H1 (cell line): ENCODE data around the gene RPTOR. TPM values are rescaled to one million over a fixed set of nuclear protein-coding genes. Genes with fewer than 3 reads are reported as not detected.

ENCODE experiments used
- CTCF ChIA-PET: fragments of 300-600 bp; sonication (Branson Sonifier 250); formaldehyde crosslinking; loops from one replicate; lab custom pipeline; 2021; ENCODE audit not compliant: partially characterized antibody; lab: Charles Lee
- POLR2A ChIA-PET: fragments of 300-600 bp; sonication (Branson Sonifier 250); formaldehyde crosslinking; loops from one replicate; lab custom pipeline; 2021; ENCODE audit warnings: inconsistent platforms; ENCODE audit not compliant: partially characterized antibody; lab: Charles Lee
- DNase-seq, 2 experiments: peaks; one replicate each; pipeline versions ENCODE4 v3.0.0 to v3.0.0-alpha.2; 2010 to 2022; ENCODE audit warnings: low spot score in 2 of 2, low read depth in 1 of 2, mixed read lengths in 1 of 2
- FAIRE-seq: peaks from 2 replicates; lab custom pipeline; 2011; peaks lifted over from hg19 to GRCh38; lab: Jason Lieb, UNC
- H2AFZ ChIP-seq: 2 replicates; pipeline ENCODE4 v1.8.1; 2012; ENCODE audit warnings: low read length, inconsistent platforms
- H2AK5ac ChIP-seq: 2 replicates; pipeline ENCODE4 v1.6.1; 2013; ENCODE audit warnings: low read depth, low read length
- H2BK120ac ChIP-seq: replicated peaks from 2 replicates; pipeline ENCODE3; 2013; ENCODE audit warnings: low read depth, low read length, inconsistent platforms
- H2BK12ac ChIP-seq: 2 replicates; pipeline ENCODE4 v1.6.1; 2013; ENCODE audit warnings: low read depth, low read length
- H2BK15ac ChIP-seq: 2 replicates; pipeline ENCODE4 v1.6.1; 2013; ENCODE audit warnings: low read length
- H2BK20ac ChIP-seq: 2 replicates; pipeline ENCODE4 v1.6.1; 2013; ENCODE audit warnings: low read length
- H2BK5ac ChIP-seq: 2 replicates; pipeline ENCODE4 v1.6.1; 2013; ENCODE audit warnings: low read depth, low read length
- H3K14ac ChIP-seq: 2 replicates; pipeline ENCODE4 v1.6.1; 2013; ENCODE audit warnings: inconsistent platforms; ENCODE audit not compliant: insufficient read length
- H3K18ac ChIP-seq: 2 replicates; pipeline ENCODE4 v1.6.1; 2013; ENCODE audit warnings: low read length; ENCODE audit errors: extremely low read depth
- H3K23ac ChIP-seq: 2 replicates; pipeline ENCODE4 v1.6.1; 2013; ENCODE audit warnings: inconsistent platforms; ENCODE audit not compliant: insufficient read length
- H3K23me2 ChIP-seq: 2 replicates; pipeline ENCODE4 v1.6.1; 2013; ENCODE audit warnings: low read depth, low read length
- H3K27ac ChIP-seq: 2 replicates; pipeline ENCODE4 v1.6.1; 2011; ENCODE audit warnings: low read depth, low read length, inconsistent platforms
- H3K27me3 ChIP-seq, 4 experiments: replicated peaks in 1 of 4; 1 replicate in 1 of 4; 2 replicates in 3 of 4; pipeline versions ENCODE4 v1.6.1 to v1.8.1; 2011 to 2013; ENCODE audit warnings: low read length in 3 of 4, mild to moderate bottlenecking in 3 of 4, inconsistent platforms in 2 of 4, mixed read lengths in 2 of 4, moderate library complexity in 1 of 4; ENCODE audit not compliant: control insufficient read depth in 3 of 4, insufficient read depth in 3 of 4; ENCODE audit errors: extremely low read depth in 1 of 4
- H3K36me3 ChIP-seq, 4 experiments: 2 replicates each; pipeline versions ENCODE4 v1.6.1 to v1.8.1; 2011 to 2013; ENCODE audit warnings: mild to moderate bottlenecking in 4 of 4, low read length in 3 of 4, moderate library complexity in 2 of 4, control low read depth in 1 of 4, inconsistent platforms in 1 of 4; ENCODE audit not compliant: insufficient read depth in 4 of 4, control insufficient read depth in 2 of 4
- H3K4ac ChIP-seq: replicated peaks from 2 replicates; pipeline ENCODE3; 2013; ENCODE audit warnings: low read length, low read depth, mixed read lengths, inconsistent platforms; ENCODE audit not compliant: insufficient read length
- H3K4me1 ChIP-seq, 4 experiments: replicated peaks in 1 of 4; 1 replicate in 1 of 4; 2 replicates in 3 of 4; pipeline versions ENCODE4 v1.6.1 to v1.8.1; 2011 to 2013; ENCODE audit warnings: low read length in 3 of 4, inconsistent platforms in 2 of 4, mixed read lengths in 1 of 4; ENCODE audit not compliant: insufficient read depth in 4 of 4, control insufficient read depth in 3 of 4
- H3K4me2 ChIP-seq, 2 experiments: 2 replicates each; pipeline versions ENCODE4 v1.6.1 to v1.8.1; 2011 to 2013; ENCODE audit warnings: low read depth in 2 of 2, low read length in 2 of 2, control low read depth in 1 of 2, inconsistent platforms in 1 of 2, mild to moderate bottlenecking in 1 of 2; ENCODE audit not compliant: insufficient read depth in 1 of 2
- H3K4me3 ChIP-seq, 4 experiments: fragments of 200-600, 300-600 bp in 1 of 4; sonication (generic), shearing (Covaris generic), sonication (Bioruptor Twin) in 1 of 4; 2 replicates each; pipeline versions ENCODE4 v1.5.1 to v1.8.1; 2011 to 2016; ENCODE audit warnings: low read length in 4 of 4, low read depth in 3 of 4, control low read depth in 2 of 4, inconsistent platforms in 2 of 4, mild to moderate bottlenecking in 2 of 4, mixed read lengths in 1 of 4, moderate library complexity in 1 of 4; ENCODE audit not compliant: insufficient read depth in 2 of 4; ENCODE audit errors: extremely low read depth in 1 of 4
- H3K56ac ChIP-seq: replicated peaks from 2 replicates; pipeline ENCODE3; 2013; ENCODE audit warnings: low read depth, mild to moderate bottlenecking, mixed read lengths, low read length, inconsistent platforms; ENCODE audit not compliant: insufficient read length
- H3K79me1 ChIP-seq: 2 replicates; pipeline ENCODE4 v1.6.1; 2013; ENCODE audit warnings: low read depth, low read length, control low read depth
- H3K79me2 ChIP-seq, 2 experiments: 2 replicates each; pipeline versions ENCODE4 v1.6.1 to v1.8.1; 2012 to 2013; ENCODE audit warnings: low read length in 2 of 2, mild to moderate bottlenecking in 2 of 2, inconsistent platforms in 1 of 2; ENCODE audit not compliant: insufficient read depth in 2 of 2, control insufficient read depth in 1 of 2
- H3K9ac ChIP-seq, 4 experiments: replicated peaks in 1 of 4; 1 replicate in 1 of 4; 2 replicates in 3 of 4; pipeline versions ENCODE4 v1.6.1 to v1.8.1; 2011 to 2013; ENCODE audit warnings: low read depth in 3 of 4, low read length in 3 of 4, control low read depth in 2 of 4, mild to moderate bottlenecking in 2 of 4, moderate library complexity in 2 of 4, inconsistent platforms in 1 of 4; ENCODE audit errors: extremely low read depth in 1 of 4
- H3K9me3 ChIP-seq, 2 experiments: 2 replicates each; pipeline versions ENCODE4 v1.6.1 to v1.8.1; 2012 to 2013; ENCODE audit warnings: mild to moderate bottlenecking in 2 of 2, moderate library complexity in 2 of 2, control low read depth in 1 of 2, inconsistent platforms in 1 of 2, low read depth in 1 of 2, low read length in 1 of 2, mixed read lengths in 1 of 2; ENCODE audit not compliant: insufficient read depth in 2 of 2
- H4K20me1 ChIP-seq, 2 experiments: replicated peaks in 1 of 2; 2 replicates each; pipeline versions ENCODE3 to v1.8.1; 2011 to 2013; ENCODE audit warnings: inconsistent platforms in 2 of 2, low read length in 2 of 2, mild to moderate bottlenecking in 1 of 2; ENCODE audit not compliant: insufficient read depth in 2 of 2, control insufficient read depth in 1 of 2
- H4K5ac ChIP-seq: 2 replicates; pipeline ENCODE4 v1.6.1; 2013; ENCODE audit warnings: low read length, low read depth, mixed read lengths, inconsistent platforms; ENCODE audit not compliant: insufficient read length
- H4K8ac ChIP-seq: 2 replicates; pipeline ENCODE4 v1.8.0; 2013; ENCODE audit warnings: mild to moderate bottlenecking, moderate library complexity, low read length, inconsistent platforms; ENCODE audit not compliant: insufficient read depth; ENCODE audit errors: extremely low read depth
- H4K91ac ChIP-seq: replicated peaks from 2 replicates; pipeline ENCODE3; 2013; ENCODE audit warnings: low read length, mixed read lengths, inconsistent platforms; ENCODE audit not compliant: insufficient read length
- CBX5 ChIP-seq: fragments of 300-800, 300-1000 bp; sonication (generic); IDR thresholded peaks from 2 replicates; pipeline ENCODE4 v1.7.1; 2016; ENCODE audit warnings: antibody characterized with exemption, low read length, low read depth
- CTBP2 ChIP-seq: IDR thresholded peaks from 2 replicates; pipeline ENCODE4 v1.7.0; 2011; ENCODE audit warnings: borderline replicate concordance, mild to moderate bottlenecking, moderate library complexity, mixed read lengths, low read length; ENCODE audit not compliant: insufficient read depth, insufficient read length
- E2F6 ChIP-seq: IDR thresholded peaks from 2 replicates; pipeline ENCODE4 v1.6.1; 2012; ENCODE audit warnings: inconsistent platforms
- RBBP5 ChIP-seq: IDR thresholded peaks from 2 replicates; pipeline ENCODE4 v1.7.1; 2012; ENCODE audit warnings: low read depth, mild to moderate bottlenecking, inconsistent platforms, low read length, moderate library complexity, borderline replicate concordance
- SP1 ChIP-seq: IDR thresholded peaks from 2 replicates; pipeline ENCODE4 v1.6.1; 2011; ENCODE audit warnings: low read depth, low read length
- whole genome bisulfite sequencing, 2 experiments: shearing (Covaris generic) in 1 of 2; methylation state at CpG; one replicate each; pipeline versions ENCODE4 v1.1.6 to v1.1.7; 2013 to 2015; ENCODE audit warnings: low lambda C conversion rate in 2 of 2, mixed read lengths in 2 of 2, inconsistent platforms in 1 of 2, low coverage in 1 of 2, missing lambda C conversion rate in 1 of 2; ENCODE audit not compliant: insufficient replicate concordance in 2 of 2, insufficient coverage in 1 of 2, insufficient read length in 1 of 2; ENCODE audit errors: extremely low coverage in 1 of 2, missing lambda C conversion rate in 1 of 2; 5-methylcytosine and 5-hydroxymethylcytosine counted together
- polyA plus RNA-seq, 7 experiments: library from polyadenylated mRNA; depleted of rRNA in 3 of 7; stranded (reverse) in 5 of 7; unstranded in 2 of 7; fragments of >200 nt in 5 of 7; fragments of 200-250 nt in 2 of 7; gene quantifications; 1 replicate in 5 of 7; 2 replicates in 1 of 7; 4 replicates in 1 of 7; pipeline versions ENCODE4 v1.2.1 to v1.2.3, GENCODE V29; 2011 to 2013; ENCODE audit warnings: missing spikeins in 2 of 7, mixed read lengths in 2 of 7
- total RNA-seq: library from RNA; stranded (reverse); fragmentation: NEBNext Ultra II Directional; extraction: Animal tissue kit (Norgen Biotek cat#: 25700); gene quantifications from 2 replicates; pipeline ENCODE4 v1.2.1, GENCODE V29; 2021

Gene RPTOR
- total and polyA plus RNA-seq, 2 of the 8 experiments (the other 6 are each of a cell fraction or from before 2014, with no cell fraction given): 6.9 to 28.7 TPM

DNA sequence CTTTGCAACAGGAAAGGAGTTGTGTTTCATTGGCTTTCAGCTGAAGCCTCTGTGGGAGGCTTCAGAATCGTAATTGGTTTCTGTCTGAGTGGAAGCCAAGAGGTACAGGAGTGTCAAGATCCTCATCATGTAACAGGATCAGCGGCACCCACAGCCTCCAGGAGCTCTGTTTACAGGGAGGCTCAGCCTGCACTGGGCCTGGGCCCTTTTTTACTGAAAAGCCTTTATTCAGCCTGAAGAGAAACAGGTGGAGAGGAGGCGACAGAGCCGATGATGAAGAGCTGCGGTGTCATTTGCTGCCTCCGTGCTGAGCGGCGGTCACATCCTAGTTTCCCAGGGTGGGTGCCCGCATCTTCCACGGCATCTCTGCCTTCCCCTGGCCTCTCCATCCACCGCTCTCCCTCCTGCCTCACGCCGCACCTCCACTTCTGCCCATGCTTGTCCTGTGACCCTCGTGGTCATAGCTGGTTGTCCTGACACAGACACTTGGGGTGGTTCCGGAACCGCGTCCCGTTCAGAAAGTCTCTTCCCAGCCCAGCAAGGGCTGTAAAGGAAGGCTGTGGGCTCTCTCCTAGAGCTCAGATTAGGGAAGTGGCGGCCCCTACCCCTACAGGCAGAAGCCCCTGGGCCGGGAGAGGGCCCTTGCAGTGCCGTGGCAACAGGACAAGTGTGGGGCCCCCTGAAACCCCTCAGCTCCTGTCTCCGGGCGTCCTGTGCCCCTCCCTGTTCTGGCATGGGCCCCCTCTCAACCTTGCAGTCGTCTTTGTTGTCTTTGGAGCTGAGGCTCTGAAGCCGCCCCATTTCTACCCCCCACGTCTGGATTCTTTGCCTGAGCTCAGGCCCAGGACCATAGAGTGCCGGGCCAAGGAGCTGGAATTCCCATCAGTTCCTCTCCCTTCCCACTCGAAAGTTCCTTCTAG, 393.1 kb downstream of the RPTOR start:
- no peak overlapping the region for H2BK15ac ChIP-seq
- no peak overlapping the region for H2BK120ac ChIP-seq
- WGBS, 2 experiments: 89% methylated on average over 28 of the region's 28 CpGs; no CpG with 5 or more reads in 1 of the 2 experiments
- H3K79me1 ChIP-seq: no peaks in the 10 kb centered on the region; the same call in 1 of the 2 replicates
- H3K4me3 ChIP-seq: no peak overlapping the region
- no peak overlapping the region for H2BK5ac ChIP-seq
- H3K27ac ChIP-seq: no peak overlapping the region
- no peak overlapping the region for H3K9ac ChIP-seq
- POLR2A ChIA-PET: interaction anchor here (0.6 to 1.5 kb wide), 3 partner anchors 10 to 379 kb away, joined by 3 to 5 read pairs (median 3); no protein-coding TSS in a partner anchor
- no peak overlapping the region for H2AK5ac ChIP-seq
- no peak overlapping the region for H3K23ac ChIP-seq
- no peaks in the 10 kb centered on the region for H3K23me2 ChIP-seq
- H4K8ac ChIP-seq: no peak overlapping the region
- no peak overlapping the region for H2BK20ac ChIP-seq
- TF ChIP-seq E2F6: no peak
- no peak for TF ChIP-seq CBX5
- TF ChIP-seq SP1: no peak
- no peak for TF ChIP-seq CTBP2
- no peak for TF ChIP-seq RBBP5
- no peak overlapping the region for H4K5ac ChIP-seq
- no peak overlapping the region for H2AFZ ChIP-seq
- DNase-seq (no peak), FAIRE-seq (no peak)
- no peak overlapping the region for H3K4ac ChIP-seq
- H3K4me1 ChIP-seq: no peaks in the 10 kb centered on the region; a peak in 1 of 7 replicates
- no peak overlapping the region for H4K91ac ChIP-seq
- no peak overlapping the region for H2BK12ac ChIP-seq
- no peak overlapping the region for H3K14ac ChIP-seq
- H3K18ac ChIP-seq: no peak overlapping the region
- no peaks in the 10 kb centered on the region for H3K36me3 ChIP-seq
- peaks cover 0 to 1% of the 10 kb centered on the region in 2 experiments for H4K20me1 ChIP-seq
- CTCF ChIA-PET: interaction anchor here (0.5 to 3.0 kb wide), 10 partner anchors 9 to 931 kb away, joined by 3 to 13 read pairs (median 4); no protein-coding TSS in a partner anchor
- H3K4me2 ChIP-seq: no peak overlapping the region
- no peaks in the 10 kb centered on the region for H3K79me2 ChIP-seq
- H3K9me3 ChIP-seq: no peaks in the 10 kb centered on the region
- no peak overlapping the region for H3K56ac ChIP-seq
- no peaks in the 10 kb centered on the region for H3K27me3 ChIP-seq
